ENCODE data around the gene SYS1.

GRCh38 chr20:45412653-45413052 is 49.7 kb downstream of the SYS1 start:
- TF ChIP-seq CTCF (IDR thresholded peaks at IDR 0.05), result no peak
- no peak for TF ChIP-seq POLR2A (IDR thresholded peaks at IDR 0.05)

All from adrenal gland (tissue), 5 donors.